ENCODE measurements around the gene SMCP.

Gene SMCP

DNA sequence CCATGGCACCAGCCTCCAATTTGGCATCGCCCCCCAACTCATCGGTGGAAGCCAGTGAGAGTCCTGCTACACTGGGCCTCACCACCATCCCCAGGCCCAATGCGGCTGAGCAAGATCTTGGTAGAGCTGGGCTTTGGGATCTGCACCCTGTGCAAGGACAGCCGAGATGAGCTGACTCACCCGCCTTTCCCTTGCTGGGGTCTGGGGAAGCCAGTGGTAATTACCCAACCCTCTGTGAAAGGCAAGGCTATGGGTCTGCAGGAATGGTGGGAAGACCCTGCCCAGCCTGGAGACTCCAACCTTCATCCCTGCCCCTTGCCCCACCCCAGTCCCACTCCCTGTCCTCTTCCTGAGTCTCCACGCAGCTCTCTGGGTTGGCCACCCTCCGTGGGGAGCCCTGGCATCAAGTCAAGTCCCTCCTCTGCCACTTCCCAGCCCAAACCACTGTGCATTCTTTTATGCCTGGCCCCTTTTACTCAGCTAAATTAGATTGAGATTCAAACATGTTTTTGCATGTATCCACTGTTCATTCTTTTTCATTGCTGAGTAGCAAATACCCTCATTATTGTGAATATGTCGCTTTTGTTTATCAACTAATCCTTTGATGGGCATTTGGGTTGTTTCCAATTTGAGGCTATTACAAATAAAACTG lies 8.8 kb downstream of the SMCP start:
- no peak for DNase-seq (ENCODE audit: low read depth)

DNA sequence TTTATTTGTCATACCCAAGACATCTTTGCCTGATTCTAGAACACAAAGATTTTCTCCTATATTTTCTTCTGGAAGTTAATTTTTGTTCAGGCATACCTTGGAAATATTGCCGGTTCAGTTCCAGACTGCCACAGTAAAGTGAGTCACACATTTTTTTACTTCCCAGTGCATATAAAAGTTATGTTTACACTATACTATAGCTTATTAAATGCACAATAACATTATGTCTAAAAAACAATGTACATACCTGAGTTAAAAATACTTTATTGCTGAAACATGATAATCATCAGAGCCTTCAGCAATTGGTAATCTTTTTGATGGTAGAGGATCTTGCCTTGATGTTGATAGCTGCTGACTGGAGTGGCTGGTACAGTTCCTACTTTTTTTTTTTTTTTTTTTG lies 10.0 kb downstream of the SMCP start:
- DNase-seq (ENCODE audit: low read depth) = no peak

DNA sequence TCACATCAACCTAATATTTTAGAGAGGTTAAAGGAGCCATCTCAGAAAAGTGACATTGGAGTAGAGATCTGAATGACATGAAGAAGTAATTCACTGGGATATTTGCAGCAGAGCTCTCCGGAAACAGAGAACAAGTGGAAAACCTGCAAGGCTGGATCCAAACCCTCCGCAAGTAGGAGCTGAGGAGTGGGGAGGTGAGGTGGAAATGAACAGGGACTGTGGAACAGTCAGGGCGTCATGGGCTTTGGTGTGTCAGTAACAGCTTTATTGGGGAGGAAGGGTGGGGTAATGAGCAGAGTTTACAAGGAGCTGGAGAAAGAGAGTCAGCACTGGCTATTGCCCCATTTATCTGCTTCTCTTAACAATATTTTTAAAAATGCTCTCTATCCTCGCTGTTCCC lies 20.9 kb downstream of the SMCP start:
- no peak for DNase-seq (ENCODE audit: low read depth)

DNA sequence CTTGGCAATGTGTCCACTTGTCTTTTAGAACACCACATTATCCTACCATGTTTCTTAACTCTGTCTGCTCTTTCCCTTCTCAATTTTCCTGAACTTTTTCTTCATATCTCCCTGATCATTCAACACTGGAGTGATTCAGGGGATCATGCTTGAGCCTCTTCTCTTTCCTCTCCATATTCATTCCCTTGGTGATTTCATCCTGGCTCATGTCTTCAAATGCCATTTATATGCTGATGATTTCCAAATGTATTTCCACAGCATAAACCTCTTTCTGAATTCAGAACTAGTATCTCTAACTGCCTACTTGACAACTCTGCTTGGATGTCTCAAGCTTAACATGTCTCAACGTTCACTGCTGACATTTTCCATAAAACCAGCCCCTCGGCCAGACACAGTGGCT lies 21.8 kb downstream of the SMCP start:
- DNase-seq (ENCODE audit: low read depth) = no peak

DNA sequence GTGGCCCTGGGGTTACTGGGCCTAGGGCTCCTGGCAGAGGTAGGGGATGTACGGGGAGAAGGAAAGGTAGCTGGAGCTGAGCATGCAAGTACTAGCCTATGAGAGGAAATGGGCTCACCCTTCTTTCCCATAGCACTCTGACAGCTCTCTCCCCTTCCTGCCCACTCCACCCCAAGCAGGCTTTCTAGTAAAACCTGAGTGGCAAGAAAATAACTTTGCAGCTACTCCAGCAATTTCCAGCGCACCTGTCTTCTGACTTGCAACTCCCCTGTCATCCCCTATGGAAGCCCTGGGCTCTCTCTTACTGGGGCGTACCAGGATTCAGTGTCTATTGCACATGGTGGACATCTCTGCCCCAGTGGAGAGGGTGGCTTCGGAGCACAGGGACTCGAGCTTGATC lies 23.5 kb downstream of the SMCP start:
- DNase-seq (ENCODE audit: low read depth) = no peak

DNA sequence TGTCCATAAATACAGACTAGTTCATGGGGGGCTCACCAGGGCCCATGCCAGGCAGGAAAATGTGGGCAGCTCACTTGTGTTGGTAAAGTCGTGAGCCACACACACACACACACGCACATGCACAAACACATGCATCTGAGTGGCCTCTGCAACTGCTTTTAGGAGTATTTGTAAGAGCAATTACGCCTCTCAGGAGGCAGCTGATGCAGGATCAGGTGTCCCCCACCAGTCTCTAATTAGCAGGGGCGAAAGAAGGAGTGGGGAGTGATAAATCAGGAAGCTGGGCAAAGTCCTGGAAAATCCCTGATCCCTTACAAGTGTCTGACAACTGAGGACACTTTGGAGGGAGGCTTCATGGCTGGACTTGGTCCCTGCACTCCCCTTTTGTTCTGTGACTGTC lies 24.5 kb downstream of the SMCP start:
- no peak for DNase-seq (ENCODE audit: low read depth)

DNA sequence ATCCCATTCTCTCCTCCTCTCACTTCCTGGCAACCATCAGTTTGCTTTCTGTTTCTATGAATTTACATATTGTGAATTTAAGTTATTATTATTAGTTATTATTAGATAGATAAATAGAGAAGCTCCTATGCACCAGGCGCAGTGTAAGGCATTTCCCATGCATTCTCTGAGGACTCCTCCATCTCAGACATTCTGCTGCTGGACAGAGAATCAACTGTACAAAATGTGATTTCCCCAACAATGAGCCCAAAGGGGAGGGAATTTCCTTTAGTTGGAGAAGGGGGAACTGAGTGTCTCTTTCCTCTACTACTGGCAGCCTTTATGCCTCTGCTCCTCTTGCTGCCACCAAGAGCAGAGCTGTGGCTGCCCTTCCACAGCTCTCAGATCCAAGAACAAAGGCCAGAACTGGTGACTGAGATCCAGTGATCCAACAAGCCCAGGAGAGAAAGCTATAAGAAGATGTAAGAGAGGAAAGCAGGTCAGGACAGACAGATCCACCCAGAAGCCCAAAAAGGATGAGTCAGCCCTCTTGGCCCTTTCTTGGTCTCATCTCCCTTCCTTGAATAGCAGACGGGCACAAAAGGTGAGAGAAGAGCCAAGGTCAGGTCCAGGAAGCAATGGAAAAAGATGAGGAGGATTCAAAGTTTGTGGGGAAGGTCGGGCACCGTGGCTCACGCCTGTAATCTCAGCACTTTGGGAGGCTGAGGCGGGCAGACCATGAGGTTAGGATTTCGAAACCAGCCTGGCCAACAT lies 26.7 kb downstream of the SMCP start:
- no peak for DNase-seq (ENCODE audit: low read depth)

DNA sequence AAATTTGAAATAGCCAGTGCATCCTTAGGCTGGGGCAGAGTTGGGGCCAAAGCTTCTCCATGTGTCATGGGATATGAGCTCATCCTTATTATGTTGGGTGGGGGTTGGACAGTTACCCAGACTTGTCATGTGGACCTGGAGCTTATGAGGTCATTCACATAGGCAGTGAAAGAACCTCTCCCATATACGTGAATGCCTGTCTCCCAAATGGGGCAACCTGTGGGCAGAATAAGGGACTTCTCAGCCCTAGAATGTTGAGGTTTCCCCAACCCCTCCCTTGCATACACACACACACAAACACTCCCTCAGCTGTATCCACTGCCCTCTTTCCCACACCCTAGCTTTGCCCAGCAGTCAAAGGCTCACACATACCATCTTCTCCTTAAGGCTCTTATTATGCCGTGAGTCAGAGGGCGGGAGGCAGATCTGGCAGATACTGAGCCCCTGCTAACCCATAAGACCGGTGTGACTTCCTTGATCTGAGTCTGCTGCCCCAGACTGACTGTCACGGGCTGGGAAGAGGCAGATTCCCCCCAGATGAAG lies 28.0 kb downstream of the SMCP start:
- DNase-seq (ENCODE audit: low read depth) = no peak

DNA sequence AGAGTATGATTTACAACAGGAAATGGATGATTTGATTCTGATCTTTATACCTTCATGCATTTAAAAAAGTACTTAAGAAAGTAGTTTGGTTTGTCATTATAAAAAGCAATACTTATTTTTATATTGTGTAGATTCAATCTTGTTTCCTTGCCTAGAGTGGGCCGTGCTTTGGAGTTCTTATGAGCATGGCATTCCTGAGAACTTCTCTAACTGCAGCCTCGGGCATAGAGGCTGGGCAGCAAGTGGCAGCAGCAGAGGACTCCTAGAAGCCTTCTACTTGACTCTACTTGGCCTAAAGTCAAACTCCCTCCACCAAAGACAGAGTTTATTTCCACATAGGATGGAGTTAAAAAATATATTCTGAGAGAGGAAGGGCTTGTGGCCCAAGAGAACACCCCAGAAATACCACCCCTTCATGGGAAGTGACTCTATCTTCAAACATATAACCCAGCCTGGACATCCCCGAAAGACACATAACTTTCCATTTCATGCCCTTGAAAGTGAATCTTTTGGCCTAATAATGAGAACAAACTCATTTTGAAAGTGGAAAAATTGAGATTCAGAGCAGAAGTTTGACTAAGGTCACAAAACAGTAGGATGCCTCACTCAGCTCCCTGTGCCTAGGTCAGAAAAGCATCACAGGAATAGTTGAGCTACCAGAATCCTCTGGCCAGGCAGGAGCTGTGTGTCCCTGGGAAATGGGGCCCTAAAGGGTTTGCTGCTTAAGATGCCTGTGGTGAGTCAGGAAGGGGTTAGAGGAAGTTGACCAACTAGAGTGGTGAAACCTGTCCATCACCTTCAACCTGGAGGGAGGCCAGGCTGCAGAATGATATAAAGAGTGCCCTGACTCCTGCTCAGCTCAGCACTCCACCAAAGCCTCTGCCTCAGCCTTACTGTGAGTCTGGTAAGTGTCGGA lies 29.8 kb downstream of the SMCP start, which contains the start of gene IVL:
Gene IVL, plus strand, starts transcription at position 861 of the 916 bp plus-strand sequence. CDS start 1,252 bp downstream, outside the sequence.
- DNase-seq (ENCODE audit: low read depth) = no peak

DNA sequence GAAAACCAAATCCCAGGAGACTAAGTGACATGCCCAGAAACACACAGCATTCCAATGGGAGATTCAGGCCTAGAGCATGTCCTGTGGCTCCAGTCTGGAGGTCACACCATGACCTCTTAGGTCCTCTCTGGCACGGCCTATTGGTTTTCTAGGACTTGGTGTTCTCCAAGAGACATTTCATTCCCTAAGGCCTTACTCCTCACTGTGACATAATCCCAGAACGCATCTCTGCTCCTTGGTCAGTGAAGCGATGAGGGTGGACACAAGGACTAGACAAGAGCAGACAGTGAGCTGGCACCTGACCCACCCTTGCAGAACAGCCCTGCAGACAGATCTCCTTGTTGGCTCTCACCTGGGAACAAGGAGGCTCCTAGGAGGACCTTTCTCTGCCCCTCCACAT lies 31.1 kb downstream of the SMCP start:
- DNase-seq (ENCODE audit: low read depth) = no peak

DNA sequence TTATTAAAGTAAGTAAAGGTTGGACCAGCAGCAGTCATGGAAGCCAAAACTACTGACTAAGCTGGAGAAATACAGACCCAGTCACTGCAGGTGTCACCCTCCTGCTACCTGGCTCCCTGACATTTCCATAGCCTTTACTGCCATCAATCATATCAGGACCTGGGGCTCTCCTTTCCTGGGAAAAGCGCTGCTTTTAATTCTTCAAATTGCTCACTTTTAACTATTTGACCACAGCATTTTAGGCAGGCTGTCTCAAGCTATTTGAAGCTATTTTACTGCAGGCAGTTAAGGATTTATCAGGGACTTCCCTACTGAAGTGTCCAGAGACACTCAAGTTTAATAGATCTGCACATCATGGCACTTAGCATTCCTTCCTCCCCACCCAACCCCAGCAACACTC lies 34.3 kb downstream of the SMCP start:
- no peak for DNase-seq (ENCODE audit: low read depth)

DNA sequence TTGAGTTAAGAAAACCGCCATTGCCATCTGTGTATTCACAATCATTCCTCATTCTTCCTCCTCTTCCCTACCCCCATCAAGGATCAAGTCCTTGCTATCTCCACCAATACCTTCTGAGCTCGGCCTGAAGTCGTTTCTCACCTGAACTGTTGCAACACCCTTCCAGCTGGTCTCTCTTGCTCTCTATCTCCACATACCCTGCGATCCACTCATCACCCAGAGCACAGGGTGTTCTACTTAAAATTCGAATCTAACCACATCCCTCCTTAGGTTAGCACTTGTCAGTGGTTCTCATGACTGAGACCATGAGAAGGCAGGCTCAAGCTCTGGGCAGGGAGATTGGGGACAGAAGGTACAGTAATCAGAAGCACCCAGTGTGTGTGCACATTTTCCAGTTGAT lies 34.8 kb downstream of the SMCP start:
- no peak for DNase-seq (ENCODE audit: low read depth)

DNA sequence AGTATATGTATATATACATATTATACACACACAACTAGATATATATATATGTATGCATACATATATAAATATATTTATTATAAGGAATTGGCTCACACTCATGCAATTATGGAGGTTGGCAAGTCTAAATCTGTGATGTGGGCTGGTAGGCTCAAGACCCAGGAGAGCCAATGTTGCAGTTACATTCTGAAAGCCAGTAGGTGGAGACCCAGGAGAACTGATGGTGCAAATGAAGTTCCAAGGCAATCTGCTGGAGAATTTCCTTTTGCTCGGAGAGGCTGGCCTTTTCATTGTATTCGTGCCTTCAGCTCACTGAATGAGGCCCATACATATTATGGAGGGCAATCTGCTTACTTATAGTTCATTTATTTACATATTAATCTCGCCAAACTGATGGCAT lies 39.7 kb downstream of the SMCP start:
- no peak for DNase-seq (ENCODE audit: low read depth)

DNA sequence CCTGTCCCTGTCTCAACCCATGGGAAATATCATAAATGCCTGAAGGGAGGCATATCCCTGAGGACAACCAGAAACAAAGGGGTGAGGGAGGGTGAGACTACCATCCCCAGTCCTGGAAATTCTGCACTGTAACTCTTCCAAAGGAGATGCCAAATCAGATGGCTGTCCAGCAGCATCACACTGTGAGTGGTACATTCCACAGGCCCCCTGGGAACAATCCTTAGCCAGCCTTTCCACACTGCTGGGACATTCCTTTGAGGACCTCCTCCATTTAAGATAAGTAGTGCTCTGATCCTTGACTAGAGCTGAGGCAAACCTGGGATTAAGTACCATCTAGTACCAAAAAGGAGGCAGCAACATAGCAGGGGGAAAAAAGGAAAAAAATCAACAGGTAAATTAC lies 40.9 kb downstream of the SMCP start:
- no peak for DNase-seq (ENCODE audit: low read depth)

DNA sequence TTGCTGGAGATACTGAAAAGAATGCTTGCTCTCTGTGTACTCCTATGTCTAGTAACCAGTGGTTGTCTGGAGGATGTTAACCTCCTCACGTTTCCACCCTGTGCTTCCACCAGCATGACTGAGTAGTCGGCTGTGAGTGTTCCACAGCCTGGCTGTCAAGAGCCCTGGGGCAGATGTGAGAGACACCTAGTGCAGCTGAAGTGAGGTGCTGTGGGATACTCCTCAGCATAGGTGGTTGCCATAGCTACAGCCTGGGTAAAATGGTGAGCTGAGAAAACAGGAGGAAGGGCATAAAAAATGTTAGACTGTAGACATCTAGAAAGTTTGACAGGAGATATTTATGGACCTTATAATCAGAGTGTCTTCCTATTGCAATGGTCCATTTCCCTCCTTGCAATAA lies 46.1 kb downstream of the SMCP start:
- DNase-seq (ENCODE audit: low read depth) = no peak

DNA sequence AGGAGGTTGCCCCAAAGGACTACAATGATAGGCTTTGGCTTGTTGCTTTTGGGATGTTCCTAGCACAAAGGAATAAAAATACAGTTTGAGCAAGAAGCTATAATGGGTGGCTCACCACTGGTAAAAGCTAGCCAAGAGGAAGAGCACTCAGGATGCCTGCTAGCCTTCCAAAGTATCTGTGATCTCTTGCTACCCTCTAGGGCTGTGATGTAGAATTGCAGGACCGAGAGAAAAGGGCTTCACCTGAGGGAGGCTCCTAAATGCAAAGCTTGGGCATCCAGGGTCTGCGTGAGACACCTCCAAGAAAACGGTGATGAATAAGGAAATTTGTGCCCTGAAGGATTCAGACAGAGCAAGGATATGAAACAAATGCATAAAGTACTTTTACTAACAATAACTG lies 48.0 kb downstream of the SMCP start:
- DNase-seq (ENCODE audit: low read depth) = no peak

DNA sequence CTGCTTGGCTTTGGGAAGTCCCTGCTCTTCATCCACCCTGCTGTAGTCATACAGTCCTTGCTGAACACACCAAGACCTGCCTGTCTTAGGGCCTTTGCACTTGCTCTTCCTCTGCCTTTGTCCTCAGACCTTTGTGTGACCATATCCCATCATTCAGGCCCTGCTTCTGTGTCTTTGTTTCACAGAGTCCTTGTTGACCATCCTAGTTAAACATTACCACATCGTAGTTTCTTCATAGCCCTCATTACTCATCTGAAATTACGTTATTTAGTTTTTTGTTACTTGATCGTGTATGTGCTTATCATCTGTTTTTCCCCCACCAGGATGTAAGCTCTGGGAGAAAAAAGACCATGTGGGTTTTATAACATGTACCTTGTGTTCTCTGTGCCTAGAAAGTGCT lies 50.5 kb downstream of the SMCP start:
- DNase-seq (ENCODE audit: low read depth) = no peak

DNA sequence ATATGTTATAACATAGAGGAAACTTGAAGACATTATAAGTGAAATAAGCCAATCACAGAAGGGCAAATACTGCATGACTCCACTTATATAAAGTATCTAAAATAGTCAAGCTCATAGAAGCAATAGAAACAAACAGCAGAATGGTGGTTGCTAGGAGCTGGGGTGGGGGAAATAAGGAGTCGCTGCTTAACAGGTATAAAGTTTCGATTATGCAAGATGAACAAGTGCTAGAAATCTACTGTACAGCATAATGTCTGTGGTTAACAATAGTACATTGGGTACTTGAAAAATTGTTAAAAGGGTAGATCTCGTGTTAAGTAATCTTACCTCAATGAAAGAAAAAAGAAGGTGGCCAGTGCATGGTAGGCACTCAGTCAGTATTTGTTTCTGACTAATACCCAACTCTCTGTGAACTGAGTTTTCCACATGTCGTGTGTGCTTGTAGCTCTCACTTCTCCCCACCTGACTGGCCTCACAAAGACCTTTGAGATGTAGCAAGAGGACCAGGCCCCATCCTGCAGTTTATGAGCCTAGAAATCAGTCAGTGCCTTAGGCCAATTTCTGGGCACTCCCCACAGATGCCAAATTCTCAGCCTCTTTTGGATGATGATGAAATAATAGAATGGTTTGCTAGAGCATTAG lies 54.2 kb downstream of the SMCP start:
- DNase-seq (ENCODE audit: low read depth) = no peak

DNA sequence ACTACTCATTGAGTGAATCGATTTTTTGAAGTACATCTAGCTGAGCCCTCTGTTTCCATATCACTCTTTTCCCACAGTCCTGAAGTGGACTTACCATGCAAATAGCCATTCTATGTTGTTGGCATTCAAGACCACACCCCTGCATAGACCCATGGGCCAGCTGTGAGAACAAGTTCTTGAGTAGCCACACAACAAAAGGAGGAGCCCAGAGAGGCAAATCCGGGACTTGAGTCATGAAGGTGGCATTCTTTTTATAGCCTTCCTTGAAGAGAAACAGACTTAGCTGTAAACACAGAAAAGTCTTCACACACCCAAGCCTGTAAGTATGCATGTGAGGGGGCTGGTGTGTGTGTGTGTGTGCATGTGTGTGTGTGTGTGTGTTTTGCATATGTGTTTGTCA lies 55.1 kb downstream of the SMCP start:
- no peak for DNase-seq (ENCODE audit: low read depth)
